ENCODE measurements around the gene RPTOR.

RPTOR gene

GRCh38 chr17:80592243-80592642 lies 47.6 kb downstream of the RPTOR start:
- no peak overlapping the region for H3K4me2 ChIP-seq (ENCODE audit: insufficient read depth, low read length)
- H3K36me3 ChIP-seq (ENCODE audit: insufficient read depth, low read length): no peaks in the 10 kb centered on the region
- peaks cover 34% of the 10 kb centered on the region for H3K4me1 ChIP-seq (ENCODE audit: insufficient read depth, low read length)
- H3K9ac ChIP-seq (ENCODE audit: low read depth, low read length): no peak overlapping the region; the same call in 1 of the 2 replicates
- TF ChIP-seq EZH2 (IDR thresholded peaks at IDR 0.05; ENCODE audit: borderline replicate concordance, low read depth, low read length, severe bottlenecking) (no peak), CTCF (IDR thresholded peaks at IDR 0.05; ENCODE audit: borderline replicate concordance, extremely low read depth, low read length, poor library complexity, severe bottlenecking) (no peak)
- H3K27me3 ChIP-seq (ENCODE audit: insufficient read depth, low read length, poor library complexity): no peaks in the 10 kb centered on the region
- no peak overlapping the region for H2AFZ ChIP-seq (ENCODE audit: low read depth, low read length)
- no peak overlapping the region for H3K4me3 ChIP-seq (ENCODE audit: low read depth in 1 of 2, low read length in 2 of 2)
- H3K27ac ChIP-seq (ENCODE audit: low read length): no peak overlapping the region
- no peaks in the 10 kb centered on the region for H3K9me3 ChIP-seq (ENCODE audit: insufficient read depth, low read length, severe bottlenecking)
- ATAC-seq (ENCODE audit: insufficient read depth, low read depth) (no peak), DNase-seq (no peak)
- peaks cover 97% of the 10 kb centered on the region for H3K79me2 ChIP-seq (ENCODE audit: insufficient read depth, low read length)
- H4K20me1 ChIP-seq (ENCODE audit: insufficient read depth, low read length): peaks cover 57% of the 10 kb centered on the region

- Histone ChIP-seq H3K4me1 (ENCODE audit: insufficient read depth, low read length) (peaks cover 34% of the 10 kb centered on the region), H3K4me2 (ENCODE audit: insufficient read depth, low read length) (no peak overlapping the region), H4K20me1 (ENCODE audit: insufficient read depth, low read length) (peaks cover 54% of the 10 kb centered on the region), H3K79me2 (ENCODE audit: insufficient read depth, low read length) (peaks cover 97% of the 10 kb centered on the region), H3K36me3 (ENCODE audit: insufficient read depth, low read length) (no peaks in the 10 kb centered on the region), H2AFZ (ENCODE audit: low read depth, low read length) (no peak overlapping the region), H3K27ac (ENCODE audit: low read length) (no peak overlapping the region), H3K9me3 (ENCODE audit: insufficient read depth, low read length, severe bottlenecking) (no peaks in the 10 kb centered on the region), H3K9ac (ENCODE audit: low read depth, low read length) (no peak overlapping the region), H3K4me3 (ENCODE audit: low read depth in 1 of 2, low read length in 2 of 2) (no peak overlapping the region), H3K27me3 (ENCODE audit: insufficient read depth, low read length, poor library complexity) (no peaks in the 10 kb centered on the region)
- no peak for DNase-seq
- no peak for ATAC-seq (ENCODE audit: insufficient read depth, low read depth)
- no peak for TF ChIP-seq CTCF (IDR thresholded peaks at IDR 0.05; ENCODE audit: borderline replicate concordance, extremely low read depth, low read length, poor library complexity, severe bottlenecking)
- TF ChIP-seq EZH2 (IDR thresholded peaks at IDR 0.05; ENCODE audit: borderline replicate concordance, low read depth, low read length, severe bottlenecking): no peak
Measured at GRCh38 chr17:80593181-80593580, 48.5 kb downstream of the RPTOR start.

- peaks cover 61% of the 10 kb centered on the region for H4K20me1 ChIP-seq (ENCODE audit: insufficient read depth, low read length)
- no peak overlapping the region for H3K4me2 ChIP-seq (ENCODE audit: insufficient read depth, low read length)
- DNase-seq (no peak), ATAC-seq (ENCODE audit: insufficient read depth, low read depth) (no peak)
- H2AFZ ChIP-seq (ENCODE audit: low read depth, low read length): no peak overlapping the region
- H3K27me3 ChIP-seq (ENCODE audit: insufficient read depth, low read length, poor library complexity): no peaks in the 10 kb centered on the region
- no peaks in the 10 kb centered on the region for H3K9me3 ChIP-seq (ENCODE audit: insufficient read depth, low read length, severe bottlenecking)
- TF ChIP-seq EZH2 (IDR thresholded peaks at IDR 0.05; ENCODE audit: borderline replicate concordance, low read depth, low read length, severe bottlenecking) (no peak), CTCF (IDR thresholded peaks at IDR 0.05; ENCODE audit: borderline replicate concordance, extremely low read depth, low read length, poor library complexity, severe bottlenecking) (no peak)
- no peak overlapping the region for H3K4me3 ChIP-seq (ENCODE audit: low read depth in 1 of 2, low read length in 2 of 2)
- H3K4me1 ChIP-seq (ENCODE audit: insufficient read depth, low read length): peaks cover 25% of the 10 kb centered on the region
- no peaks in the 10 kb centered on the region for H3K36me3 ChIP-seq (ENCODE audit: insufficient read depth, low read length)
- H3K27ac ChIP-seq (ENCODE audit: low read length): no peak overlapping the region
- no peak overlapping the region for H3K9ac ChIP-seq (ENCODE audit: low read depth, low read length)
- H3K79me2 ChIP-seq (ENCODE audit: insufficient read depth, low read length): peaks cover 97% of the 10 kb centered on the region
Measured at GRCh38 chr17:80594431-80595269, 50.0 kb downstream of the RPTOR start.
